Trophoblast cell (in vitro differentiated cells and primary cell): ENCODE data around the gene MX2.

Experiments used
- DNase-seq, 2 donors: peaks; one replicate each; pipeline ENCODE4 v3.0.0-alpha.2; 2016
- H2AFZ ChIP-seq: 2 replicates; pipeline ENCODE4 v1.6.1; 2013; ENCODE audit warnings: low read length, moderate library complexity, mild to moderate bottlenecking; ENCODE audit not compliant: insufficient read depth, poor library complexity
- H2AK5ac ChIP-seq: 2 replicates; pipeline ENCODE4 v1.6.1; 2013; ENCODE audit warnings: mild to moderate bottlenecking, low read length
- H2BK120ac ChIP-seq: 2 replicates; pipeline ENCODE4 v1.6.1; 2013; ENCODE audit warnings: low read length, mild to moderate bottlenecking, moderate library complexity; ENCODE audit not compliant: insufficient read depth, poor library complexity
- H2BK12ac ChIP-seq: 2 replicates; pipeline ENCODE4 v1.6.1; 2013; ENCODE audit warnings: mild to moderate bottlenecking, low read length, moderate library complexity
- H2BK5ac ChIP-seq: 2 replicates; pipeline ENCODE4 v1.6.1; 2013; ENCODE audit warnings: low read length, low read depth, moderate library complexity, mild to moderate bottlenecking; ENCODE audit not compliant: poor library complexity
- H3K14ac ChIP-seq: 2 replicates; pipeline ENCODE4 v1.6.1; 2013; ENCODE audit warnings: mild to moderate bottlenecking, low read length
- H3K18ac ChIP-seq: 2 replicates; pipeline ENCODE4 v1.6.1; 2013; ENCODE audit warnings: mild to moderate bottlenecking, low read length
- H3K23ac ChIP-seq: 2 replicates; pipeline ENCODE4 v1.6.1; 2013; ENCODE audit warnings: low read length
- H3K27ac ChIP-seq: 2 replicates; pipeline ENCODE4 v1.5.1; 2013; ENCODE audit warnings: low read depth, mild to moderate bottlenecking, inconsistent platforms, low read length, moderate library complexity
- H3K27me3 ChIP-seq: 2 replicates; pipeline ENCODE4 v1.6.1; 2013; ENCODE audit warnings: inconsistent platforms, mild to moderate bottlenecking, low read length, moderate library complexity; ENCODE audit not compliant: insufficient read depth
- H3K36me3 ChIP-seq, 2 experiments: 1 replicate in 1 of 2; 2 replicates in 1 of 2; pipeline ENCODE4 v1.6.1; 2013; ENCODE audit warnings: low read length in 2 of 2, mild to moderate bottlenecking in 2 of 2, moderate library complexity in 1 of 2; ENCODE audit not compliant: insufficient read depth in 2 of 2, control insufficient read depth in 1 of 2
- H3K4ac ChIP-seq: 2 replicates; pipeline ENCODE4 v1.6.1; 2013; ENCODE audit warnings: low read depth, mild to moderate bottlenecking, low read length, moderate library complexity
- H3K4me1 ChIP-seq, 2 experiments: 1 replicate in 1 of 2; 2 replicates in 1 of 2; pipeline ENCODE4 v1.6.1; 2013; ENCODE audit warnings: low read length in 2 of 2, mild to moderate bottlenecking in 2 of 2, moderate library complexity in 1 of 2; ENCODE audit not compliant: insufficient read depth in 2 of 2, control insufficient read depth in 1 of 2
- H3K4me2 ChIP-seq: 2 replicates; pipeline ENCODE4 v1.6.1; 2013; ENCODE audit warnings: inconsistent platforms, mild to moderate bottlenecking, low read length, moderate library complexity
- H3K4me3 ChIP-seq: 2 replicates; pipeline ENCODE4 v1.5.1; 2013; ENCODE audit warnings: mild to moderate bottlenecking, low read depth, low read length, inconsistent platforms
- H3K79me1 ChIP-seq: one replicate; pipeline ENCODE4 v1.6.1; 2013; ENCODE audit warnings: low read length
- H3K79me2 ChIP-seq: 2 replicates; pipeline ENCODE4 v1.6.1; 2013; ENCODE audit warnings: low read length, mild to moderate bottlenecking; ENCODE audit not compliant: control insufficient read depth, insufficient read depth, poor library complexity
- H3K9ac ChIP-seq: 2 replicates; pipeline ENCODE4 v1.6.1; 2013; ENCODE audit warnings: mild to moderate bottlenecking, low read length
- H3K9me3 ChIP-seq: 2 replicates; pipeline ENCODE4 v1.6.1; 2013; ENCODE audit warnings: low read depth, mild to moderate bottlenecking, control low read depth, inconsistent platforms, low read length; ENCODE audit not compliant: insufficient read depth
- H4K12ac ChIP-seq: 2 replicates; pipeline ENCODE4 v1.6.1; 2013; ENCODE audit warnings: low read depth, mild to moderate bottlenecking, low read length, moderate library complexity
- H4K8ac ChIP-seq: 2 replicates; pipeline ENCODE4 v1.6.1; 2013; ENCODE audit warnings: low read depth, mild to moderate bottlenecking, low read length, moderate library complexity
- H4K91ac ChIP-seq: one replicate; pipeline ENCODE4 v1.6.1; 2013; ENCODE audit warnings: low read depth, mild to moderate bottlenecking, low read length, moderate library complexity
- WGBS: extraction: QIAGEN DNeasy Blood & Tissue Kit; methylation state at CpG from one replicate; pipeline ENCODE4 v1.1.7; 2013; ENCODE audit warnings: missing lambda C conversion rate; ENCODE audit not compliant: insufficient read length, insufficient coverage; ENCODE audit errors: extremely low coverage; 5-methylcytosine and 5-hydroxymethylcytosine counted together

The MX2 gene

GRCh38 chr21:41374177-41374712 lies 12.4 kb downstream of the MX2 start:
- Histone ChIP-seq H2AFZ (no peak overlapping the region), H3K79me1 (no peaks in the 10 kb centered on the region), H3K14ac (no peak overlapping the region), H4K12ac (no peak overlapping the region), H3K9me3 (peaks cover 2% of the 10 kb centered on the region), H3K4me2 (no peak overlapping the region), H2BK120ac (no peak overlapping the region), H3K18ac (no peak overlapping the region), H2AK5ac (no peak overlapping the region), H3K4me3 (no peak overlapping the region), H3K9ac (no peak overlapping the region), H2BK12ac (no peak overlapping the region), H4K8ac (no peak overlapping the region), H3K4ac (no peak overlapping the region), H3K79me2 (no peaks in the 10 kb centered on the region), H3K27ac (no peak overlapping the region), H2BK5ac (no peak overlapping the region), H3K27me3 (no peaks in the 10 kb centered on the region), H3K23ac (no peak overlapping the region), H3K36me3 (no peaks in the 10 kb centered on the region), H3K4me1 (peaks cover 0 to 6% of the 10 kb centered on the region in 2 experiments), H4K91ac (no peak overlapping the region)
- DNase-seq, result no peak
- WGBS, result no CpG with 5 or more reads among the region's 14 CpGs

GRCh38 chr21:41374867-41375533 lies 13.2 kb downstream of the MX2 start:
- H2AFZ ChIP-seq, result no peak overlapping the region
- WGBS, result no CpG with 5 or more reads among the region's 5 CpGs
- no peak overlapping the region for H3K4ac ChIP-seq
- no peak for DNase-seq
- H4K12ac ChIP-seq, result no peak overlapping the region
- no peaks in the 10 kb centered on the region for H3K36me3 ChIP-seq
- no peak overlapping the region for H3K23ac ChIP-seq
- no peaks in the 10 kb centered on the region for H3K79me2 ChIP-seq
- no peak overlapping the region for H3K4me3 ChIP-seq
- no peak overlapping the region for H3K18ac ChIP-seq
- H3K9ac ChIP-seq, result no peak overlapping the region
- H3K27ac ChIP-seq, result no peak overlapping the region
- H2BK12ac ChIP-seq, result no peak overlapping the region
- no peak overlapping the region for H2BK120ac ChIP-seq
- H3K9me3 ChIP-seq, result peaks cover 2% of the 10 kb centered on the region
- H3K27me3 ChIP-seq, result no peaks in the 10 kb centered on the region
- H4K91ac ChIP-seq, result no peak overlapping the region
- no peak overlapping the region for H4K8ac ChIP-seq
- no peak overlapping the region for H3K4me2 ChIP-seq
- no peak overlapping the region for H2AK5ac ChIP-seq
- no peak overlapping the region for H2BK5ac ChIP-seq
- H3K14ac ChIP-seq, result no peak overlapping the region
- H3K79me1 ChIP-seq, result no peaks in the 10 kb centered on the region
- no peaks in the 10 kb centered on the region for H3K4me1 ChIP-seq

GRCh38 chr21:41375875-41376274 lies 14.0 kb downstream of the MX2 start:
- Histone ChIP-seq H2BK5ac (no peak overlapping the region), H2AK5ac (no peak overlapping the region), H3K79me1 (no peaks in the 10 kb centered on the region), H2BK12ac (no peak overlapping the region), H3K27me3 (no peaks in the 10 kb centered on the region), H3K9ac (no peak overlapping the region), H3K14ac (no peak overlapping the region), H3K4me3 (no peak overlapping the region), H3K23ac (no peak overlapping the region), H2AFZ (no peak overlapping the region), H3K4me1 (peaks cover 0 to 2% of the 10 kb centered on the region in 2 experiments), H4K91ac (no peak overlapping the region), H3K4me2 (no peak overlapping the region), H3K36me3 (no peaks in the 10 kb centered on the region), H3K27ac (no peak overlapping the region), H4K12ac (no peak overlapping the region), H3K18ac (no peak overlapping the region), H2BK120ac (no peak overlapping the region), H3K79me2 (no peaks in the 10 kb centered on the region), H3K4ac (no peak overlapping the region), H4K8ac (no peak overlapping the region), H3K9me3 (peaks cover 2% of the 10 kb centered on the region)
- no CpG with 5 or more reads among the region's 5 CpGs for WGBS
- DNase-seq, result no peak

GRCh38 chr21:41377715-41378114 lies 15.9 kb downstream of the MX2 start:
- H2BK120ac ChIP-seq, result no peak overlapping the region
- H3K4me1 ChIP-seq, result peaks cover 0 to 2% of the 10 kb centered on the region in 2 experiments
- no peak overlapping the region for H2AFZ ChIP-seq
- no CpG with 5 or more reads among the region's 16 CpGs for WGBS
- no peak overlapping the region for H2BK12ac ChIP-seq
- DNase-seq, result no peak
- no peak overlapping the region for H3K4me3 ChIP-seq
- H3K79me1 ChIP-seq, result no peaks in the 10 kb centered on the region
- H3K27ac ChIP-seq, result no peak overlapping the region
- H3K79me2 ChIP-seq, result no peaks in the 10 kb centered on the region
- H3K36me3 ChIP-seq, result no peaks in the 10 kb centered on the region
- no peak overlapping the region for H3K14ac ChIP-seq
- no peak overlapping the region for H2AK5ac ChIP-seq
- no peak overlapping the region for H3K18ac ChIP-seq
- no peak overlapping the region for H4K91ac ChIP-seq
- peaks cover 4% of the 10 kb centered on the region for H3K9me3 ChIP-seq
- H4K8ac ChIP-seq, result no peak overlapping the region
- no peak overlapping the region for H3K4me2 ChIP-seq
- no peak overlapping the region for H3K23ac ChIP-seq
- no peak overlapping the region for H3K9ac ChIP-seq
- H4K12ac ChIP-seq, result no peak overlapping the region
- no peaks in the 10 kb centered on the region for H3K27me3 ChIP-seq
- no peak overlapping the region for H2BK5ac ChIP-seq
- H3K4ac ChIP-seq, result no peak overlapping the region
